ENCODE measurements around the gene ATP6V0A4. TPM values are rescaled to one million over a fixed set of nuclear protein-coding genes. Genes with fewer than 3 reads are reported as not detected.

ATP6V0A4 gene
- total RNA-seq, 1 experiment from 2014 or later, result not detected

DNA sequence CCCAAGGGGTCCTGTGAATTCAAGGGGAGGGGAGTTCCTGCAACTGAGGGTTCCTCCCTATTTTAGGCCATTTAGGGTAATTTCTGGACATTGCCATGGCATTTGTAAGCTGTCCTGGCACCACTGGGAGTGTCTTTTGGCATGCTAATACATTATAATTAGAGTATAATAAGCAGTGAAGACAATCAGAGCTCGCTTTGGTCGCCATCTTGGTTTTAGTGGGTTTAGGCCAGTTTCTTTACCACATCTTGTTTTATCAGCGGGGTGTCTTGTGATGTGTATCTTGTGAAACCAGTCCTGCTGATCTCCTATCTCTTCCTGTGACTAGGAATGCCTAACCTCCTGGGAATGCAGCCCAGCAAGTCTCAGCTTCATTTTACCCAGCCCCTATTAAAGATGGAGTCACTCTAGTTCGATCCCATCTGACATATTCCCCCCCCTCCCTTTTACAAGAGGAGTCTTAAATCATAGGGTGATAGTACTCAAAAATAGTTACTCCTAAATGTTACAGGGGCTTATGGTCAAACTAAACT lies 140.1 kb downstream of the ATP6V0A4 start:
- H3K4me1 ChIP-seq (ENCODE audit: control insufficient read depth in 1 of 2, insufficient read depth in 2 of 2, low read length in 2 of 2), result no peaks in the 10 kb centered on the region
- no peaks in the 10 kb centered on the region for H3K79me2 ChIP-seq (ENCODE audit: insufficient read depth, low read length)
- intact Hi-C loops (cut with micrococcal nuclease), result no loop called here
- POLR2A ChIA-PET, result no interaction called here
- DNase-seq (ENCODE audit: low read depth, low spot score) (no peak), ATAC-seq (no peak)
- H2AFZ ChIP-seq (ENCODE audit: low read depth, low read length, poor library complexity, severe bottlenecking), result no peak overlapping the region
- no peak overlapping the region for H3K27ac ChIP-seq (ENCODE audit: low read depth, low read length)
- no peaks in the 10 kb centered on the region for H4K20me1 ChIP-seq (ENCODE audit: insufficient read depth)
- no peaks in the 10 kb centered on the region for H3K36me3 ChIP-seq (ENCODE audit: control insufficient read depth in 1 of 2, insufficient read depth in 2 of 2, low read length in 2 of 2)
- RAD21 ChIA-PET (ENCODE audit: low non-redundant PET in 1 of 2, low total read pairs in 2 of 2, uncharacterized antibody in 2 of 2, unreplicated experiment in 2 of 2), result no interaction called here
- TF ChIP-seq ZNF274 (IDR thresholded peaks at IDR 0.05; ENCODE audit: low read depth, low read length) (no peak), POLR2AphosphoS5 (IDR thresholded peaks at IDR 0.05; ENCODE audit: low read depth, low read length) (no peak), MAX (IDR thresholded peaks at IDR 0.05) (no peak), CBX3 (IDR thresholded peaks at IDR 0.05; ENCODE audit: low read depth) (no peak), ZBTB33 (IDR thresholded peaks at IDR 0.05; ENCODE audit: extremely low read depth, insufficient replicate concordance, low read length) (no peak), FOSL1 (IDR thresholded peaks at IDR 0.05; ENCODE audit: low read depth) (no peak), REST (IDR thresholded peaks at IDR 0.05; ENCODE audit: low read depth) (no peak), YY1 (IDR thresholded peaks at IDR 0.05; ENCODE audit: extremely low read depth, insufficient replicate concordance, low read depth, low read length) (no peak), CEBPB (IDR thresholded peaks at IDR 0.05; ENCODE audit: low read depth) (no peak), EZH2 (IDR thresholded peaks at IDR 0.05) (no peak), ELF1 (IDR thresholded peaks at IDR 0.05; ENCODE audit: borderline replicate concordance, low read depth) (no peak), ATF3 (IDR thresholded peaks at IDR 0.05) (no peak), POLR2A (IDR thresholded peaks at IDR 0.05; ENCODE audit: borderline replicate concordance, extremely low read depth, insufficient read depth, insufficient read length) (no peak), SP1 (IDR thresholded peaks at IDR 0.05; ENCODE audit: low read depth) (no peak), EZH2phosphoT487 (IDR thresholded peaks at IDR 0.05; ENCODE audit: borderline replicate concordance) (no peak), JUND (IDR thresholded peaks at IDR 0.05) (no peak), SRF (IDR thresholded peaks at IDR 0.05; ENCODE audit: low read depth) (no peak), SIN3A (IDR thresholded peaks at IDR 0.05; ENCODE audit: low read depth) (no peak)
- TF ChIP-seq, protein P1, sequence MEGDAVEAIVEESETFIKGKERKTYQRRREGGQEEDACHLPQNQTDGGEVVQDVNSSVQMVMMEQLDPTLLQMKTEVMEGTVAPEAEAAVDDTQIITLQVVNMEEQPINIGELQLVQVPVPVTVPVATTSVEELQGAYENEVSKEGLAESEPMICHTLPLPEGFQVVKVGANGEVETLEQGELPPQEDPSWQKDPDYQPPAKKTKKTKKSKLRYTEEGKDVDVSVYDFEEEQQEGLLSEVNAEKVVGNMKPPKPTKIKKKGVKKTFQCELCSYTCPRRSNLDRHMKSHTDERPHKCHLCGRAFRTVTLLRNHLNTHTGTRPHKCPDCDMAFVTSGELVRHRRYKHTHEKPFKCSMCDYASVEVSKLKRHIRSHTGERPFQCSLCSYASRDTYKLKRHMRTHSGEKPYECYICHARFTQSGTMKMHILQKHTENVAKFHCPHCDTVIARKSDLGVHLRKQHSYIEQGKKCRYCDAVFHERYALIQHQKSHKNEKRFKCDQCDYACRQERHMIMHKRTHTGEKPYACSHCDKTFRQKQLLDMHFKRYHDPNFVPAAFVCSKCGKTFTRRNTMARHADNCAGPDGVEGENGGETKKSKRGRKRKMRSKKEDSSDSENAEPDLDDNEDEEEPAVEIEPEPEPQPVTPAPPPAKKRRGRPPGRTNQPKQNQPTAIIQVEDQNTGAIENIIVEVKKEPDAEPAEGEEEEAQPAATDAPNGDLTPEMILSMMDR (IDR thresholded peaks at IDR 0.05 in 2 of 3, conservative IDR thresholded peaks at IDR 0.05 in 1 of 3; ENCODE audit: borderline replicate concordance in 1 of 3, insufficient read depth in 1 of 3, low read depth in 2 of 3, low read length in 2 of 3), result no peak
- no peak overlapping the region for H3K4me3 ChIP-seq (replicated peaks in 1 of 2; ENCODE audit: low read depth in 1 of 2, low read length in 2 of 2)
- BruUV-seq (replicated peaks), result no TSS peak
- no peak overlapping the region for H3K4me2 ChIP-seq (ENCODE audit: low read length)
- H3K9me2 ChIP-seq (ENCODE audit: insufficient read depth), result no peaks in the 10 kb centered on the region
- no peaks in the 10 kb centered on the region for H3K27me3 ChIP-seq (ENCODE audit: insufficient read depth, low read length)
- H3K9ac ChIP-seq (ENCODE audit: low read length), result no peak overlapping the region
- H3K9me3 ChIP-seq (ENCODE audit: control insufficient read depth in 1 of 2, insufficient read depth in 1 of 2, low read depth in 1 of 2, low read length in 2 of 2), result no peaks in the 10 kb centered on the region
- CTCF ChIA-PET, result no interaction called here
